MCF 10A (cell line): ENCODE measurements around the gene CCNL1. TPM values are rescaled to one million over a fixed set of nuclear protein-coding genes. Genes with fewer than 3 reads are reported as not detected.

Source experiments
- BruUV-seq: library from RNA; stranded (reverse); fragments of 400-500 nt; replicated peaks from 2 replicates; lab custom pipeline; 2021; lab: Mats Ljungman, UMichigan
- CTCF ChIA-PET: fragments of 300-600 bp; sonication (Branson Sonifier 250); formaldehyde crosslinking; extraction: SDS; loops from one replicate; lab custom pipeline; 2021; ENCODE audit warnings: antibody characterized with exemption, inconsistent platforms; lab: Yijun Ruan, JAX
- POLR2A ChIA-PET: fragments of 300-600, 350-650 bp; sonication (Branson Sonifier 250); formaldehyde crosslinking; extraction: SDS; loops from one replicate; lab custom pipeline; 2020; ENCODE audit warnings: antibody characterized with exemption, inconsistent platforms; lab: Yijun Ruan, JAX
- DNase-seq: peaks from one replicate; pipeline ENCODE4 v3.0.0-alpha.2; 2018; ENCODE audit not compliant: unreplicated experiment
- H3K27ac Mint-ChIP-seq: one replicate; pipeline ENCODE4 v1.8.0; 2022; ENCODE audit warnings: mild to moderate bottlenecking, low read depth, mixed read lengths; ENCODE audit not compliant: unreplicated experiment
- H3K27me3 Mint-ChIP-seq: one replicate; pipeline ENCODE4 v1.8.0; 2022; ENCODE audit warnings: mixed read lengths; ENCODE audit not compliant: insufficient read depth, unreplicated experiment
- H3K36me3 Mint-ChIP-seq: one replicate; pipeline ENCODE4 v1.8.0; 2022; ENCODE audit warnings: mild to moderate bottlenecking, moderate library complexity, mixed read lengths; ENCODE audit not compliant: insufficient read depth, unreplicated experiment
- H3K4me1 Mint-ChIP-seq: one replicate; pipeline ENCODE4 v1.8.0; 2022; ENCODE audit warnings: mixed read lengths; ENCODE audit not compliant: insufficient read depth, unreplicated experiment
- H3K4me3 Mint-ChIP-seq: one replicate; pipeline ENCODE4 v1.8.0; 2022; ENCODE audit warnings: mild to moderate bottlenecking, moderate library complexity, mixed read lengths; ENCODE audit not compliant: unreplicated experiment
- H3K9me3 Mint-ChIP-seq: one replicate; pipeline ENCODE4 v1.8.0; 2022; ENCODE audit warnings: mixed read lengths; ENCODE audit not compliant: unreplicated experiment
- CTCF ChIP-seq: fragments of 200-600 bp; IDR thresholded peaks from one replicate; pipeline ENCODE4 v1.8.0; 2022; ENCODE audit warnings: antibody characterized with exemption, mild to moderate bottlenecking; ENCODE audit not compliant: unreplicated experiment
- intact Hi-C: fragments of 100-400 bp; cut with micrococcal nuclease; formaldehyde crosslinking; loops from 2 replicates; pipeline ENCODE4 v1.14.1; 2022
- total RNA-seq: library from RNA; stranded (reverse); gene quantifications from 2 replicates; pipeline ENCODE4 v1.2.3, GENCODE V29; 2022

CCNL1 gene
- total RNA-seq, 1 experiment from 2014 or later, result 103 TPM

GRCh38 chr3:157190380-157190872 lies 30.5 kb upstream of the CCNL1 start:
- Mint-ChIP-seq H3K27ac (no peak overlapping the region), H3K27me3 (peaks cover 10% of the 10 kb centered on the region), H3K9me3 (peaks cover 16% of the 10 kb centered on the region), H3K36me3 (peaks cover 9% of the 10 kb centered on the region), H3K4me3 (no peak overlapping the region), H3K4me1 (no peaks in the 10 kb centered on the region)
- TF ChIP-seq CTCF, result no peak
- ChIA-PET CTCF (interaction anchor here (0.6 to 1.4 kb wide), 3 partner anchors 257 to 427 kb away, joined by 3 to 4 read pairs (median 3); no protein-coding TSS in a partner anchor), POLR2A (interaction anchor here (0.6 to 1.6 kb wide), 3 partner anchors 13 to 193 kb away, joined by 3 to 8 read pairs (median 4); partner anchors contain the start of gene CCNL1)
- intact Hi-C loops, result no loop called here
- DNase-seq, result no peak
- no TSS peak for BruUV-seq

- H3K4me1 Mint-ChIP-seq, result no peaks in the 10 kb centered on the region
- no peak for DNase-seq
- ChIA-PET POLR2A (no interaction called here), CTCF (interaction anchor here (1.1 kb wide), 1 partner anchor 305 kb away, joined by 3 read pairs; no protein-coding TSS in a partner anchor)
- no peak for TF ChIP-seq CTCF
- H3K27ac Mint-ChIP-seq, result no peak overlapping the region
- no peak overlapping the region for H3K4me3 Mint-ChIP-seq
- H3K27me3 Mint-ChIP-seq, result peaks cover 10% of the 10 kb centered on the region
- no TSS peak for BruUV-seq
- intact Hi-C loops, result no loop called here
- H3K36me3 Mint-ChIP-seq, result peaks cover 9% of the 10 kb centered on the region
- H3K9me3 Mint-ChIP-seq, result peaks cover 22% of the 10 kb centered on the region
Measured at GRCh38 chr3:157188391-157188790, 28.4 kb upstream of the CCNL1 start.

GRCh38 chr3:157182879-157183278 lies 22.9 kb upstream of the CCNL1 start:
- H3K36me3 Mint-ChIP-seq, result no peaks in the 10 kb centered on the region
- ChIA-PET CTCF (interaction anchor here (0.6 to 1.8 kb wide), 2 partner anchors 19 to 78 kb away, joined by 3 to 5 read pairs; no protein-coding TSS in a partner anchor), POLR2A (no interaction called here)
- no peaks in the 10 kb centered on the region for H3K27me3 Mint-ChIP-seq
- BruUV-seq, result no TSS peak
- no peak for DNase-seq
- H3K4me1 Mint-ChIP-seq, result no peaks in the 10 kb centered on the region
- peaks cover 17% of the 10 kb centered on the region for H3K9me3 Mint-ChIP-seq
- no peak overlapping the region for H3K4me3 Mint-ChIP-seq
- intact Hi-C loops, result no loop called here
- TF ChIP-seq CTCF, result no peak
- no peak overlapping the region for H3K27ac Mint-ChIP-seq

- intact Hi-C loops, result no loop called here
- no peak for TF ChIP-seq CTCF
- Mint-ChIP-seq H3K27me3 (no peaks in the 10 kb centered on the region), H3K27ac (no peak overlapping the region), H3K36me3 (no peaks in the 10 kb centered on the region), H3K4me3 (no peak overlapping the region), H3K9me3 (peaks cover 10% of the 10 kb centered on the region), H3K4me1 (peaks cover 6% of the 10 kb centered on the region)
- BruUV-seq, result no TSS peak
- DNase-seq, result no peak
- ChIA-PET POLR2A (interaction anchor here (0.6 to 1.7 kb wide), 3 partner anchors 20 to 627 kb away, joined by 3 to 6 read pairs (median 3); no protein-coding TSS in a partner anchor), CTCF (no interaction called here)
Measured at GRCh38 chr3:157180262-157180661, 20.3 kb upstream of the CCNL1 start.
